ENCODE results near the gene PIEZO1. TPM values are rescaled to one million over a fixed set of nuclear protein-coding genes. Genes with fewer than 3 reads are reported as not detected.

The PIEZO1 gene
- total RNA-seq, 4 donors from 2014 or later: 101 to 364 (median 121) TPM

DNA sequence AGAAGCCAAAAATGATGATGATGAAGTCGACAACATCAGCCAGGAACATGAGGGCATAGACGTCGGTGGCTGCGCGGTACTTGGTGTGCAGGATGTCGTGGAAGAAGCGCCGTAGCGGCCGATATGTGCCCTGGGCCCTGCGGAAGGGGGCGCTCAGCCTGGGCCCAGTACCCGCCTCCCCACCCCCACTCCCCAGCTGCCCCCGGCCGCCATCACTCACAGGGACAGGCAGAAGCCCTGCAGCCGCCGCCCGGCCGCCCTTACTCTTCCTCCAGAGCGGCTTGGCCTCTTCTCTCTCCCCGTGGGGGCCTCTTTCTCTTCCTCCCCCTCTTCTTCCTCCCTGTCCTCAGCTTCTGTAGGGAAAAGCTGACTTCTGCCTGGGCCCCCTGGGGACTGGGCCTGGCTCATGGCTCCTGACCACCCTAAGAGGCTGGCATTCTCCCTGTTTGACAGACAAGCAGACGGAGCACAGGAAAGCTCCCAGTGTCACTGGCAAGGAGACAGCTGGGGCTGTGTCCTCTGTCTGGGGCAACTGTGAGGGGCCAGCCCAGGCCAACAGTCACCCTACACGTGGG, 64.5 kb downstream of the PIEZO1 start:
- TF ChIP-seq, protein P1, sequence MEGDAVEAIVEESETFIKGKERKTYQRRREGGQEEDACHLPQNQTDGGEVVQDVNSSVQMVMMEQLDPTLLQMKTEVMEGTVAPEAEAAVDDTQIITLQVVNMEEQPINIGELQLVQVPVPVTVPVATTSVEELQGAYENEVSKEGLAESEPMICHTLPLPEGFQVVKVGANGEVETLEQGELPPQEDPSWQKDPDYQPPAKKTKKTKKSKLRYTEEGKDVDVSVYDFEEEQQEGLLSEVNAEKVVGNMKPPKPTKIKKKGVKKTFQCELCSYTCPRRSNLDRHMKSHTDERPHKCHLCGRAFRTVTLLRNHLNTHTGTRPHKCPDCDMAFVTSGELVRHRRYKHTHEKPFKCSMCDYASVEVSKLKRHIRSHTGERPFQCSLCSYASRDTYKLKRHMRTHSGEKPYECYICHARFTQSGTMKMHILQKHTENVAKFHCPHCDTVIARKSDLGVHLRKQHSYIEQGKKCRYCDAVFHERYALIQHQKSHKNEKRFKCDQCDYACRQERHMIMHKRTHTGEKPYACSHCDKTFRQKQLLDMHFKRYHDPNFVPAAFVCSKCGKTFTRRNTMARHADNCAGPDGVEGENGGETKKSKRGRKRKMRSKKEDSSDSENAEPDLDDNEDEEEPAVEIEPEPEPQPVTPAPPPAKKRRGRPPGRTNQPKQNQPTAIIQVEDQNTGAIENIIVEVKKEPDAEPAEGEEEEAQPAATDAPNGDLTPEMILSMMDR (IDR thresholded peaks at IDR 0.05; ENCODE audit: low read depth): no peak

DNA sequence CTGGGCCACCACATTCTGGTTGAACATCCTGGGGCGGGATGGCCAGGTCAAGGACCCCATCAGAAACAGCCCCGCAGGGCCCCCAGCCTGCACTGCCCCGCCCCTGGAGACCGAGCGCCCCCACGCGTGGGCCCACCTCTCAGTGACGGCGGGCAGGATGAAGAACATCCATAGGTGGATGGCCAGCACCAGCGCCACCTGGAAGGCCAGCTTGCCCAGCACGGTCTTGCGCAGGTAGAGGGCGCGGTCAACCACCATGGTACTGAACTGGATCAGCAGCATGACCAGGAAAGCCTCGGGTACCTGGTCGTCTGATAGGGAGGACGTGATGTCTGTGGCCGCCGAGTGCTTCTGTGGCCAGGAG, 65.1 kb downstream of the PIEZO1 start:
- TF ChIP-seq, protein P1 (IDR thresholded peaks at IDR 0.05; ENCODE audit: low read depth): no peak

DNA sequence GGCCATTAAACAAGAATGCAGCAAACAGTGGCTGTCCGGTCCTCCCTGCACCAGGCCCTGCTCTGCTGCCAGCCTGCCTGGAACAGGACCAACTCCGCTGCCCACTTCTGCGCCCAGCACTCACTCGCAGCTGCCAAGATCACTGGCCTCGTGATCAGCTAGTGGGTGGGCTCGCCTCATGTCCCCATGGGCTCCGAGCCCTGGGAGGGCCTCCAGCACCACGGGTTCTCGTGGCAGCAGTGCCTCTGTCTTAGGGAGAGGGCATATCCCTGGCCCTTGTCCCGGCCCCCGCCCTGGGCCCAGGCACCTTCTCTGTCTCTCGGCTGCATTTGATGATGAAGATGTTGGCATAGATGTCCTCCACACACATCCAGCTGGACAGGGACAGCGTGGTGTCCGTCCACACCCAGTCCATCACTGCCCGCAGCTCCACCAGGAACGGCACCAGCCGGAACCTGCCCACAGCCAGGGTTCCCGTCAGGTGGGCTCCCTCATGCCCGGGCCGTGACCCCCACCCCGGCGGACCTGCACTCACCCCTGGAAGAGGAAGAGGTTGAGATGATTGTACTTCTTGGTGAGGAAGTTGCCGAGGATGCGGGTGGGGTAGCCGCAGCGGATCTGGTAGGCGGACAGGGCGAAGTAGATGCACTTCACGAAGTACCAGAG, 65.6 kb downstream of the PIEZO1 start:
- TF ChIP-seq, protein P1 (IDR thresholded peaks at IDR 0.05; ENCODE audit: low read depth): no peak

DNA sequence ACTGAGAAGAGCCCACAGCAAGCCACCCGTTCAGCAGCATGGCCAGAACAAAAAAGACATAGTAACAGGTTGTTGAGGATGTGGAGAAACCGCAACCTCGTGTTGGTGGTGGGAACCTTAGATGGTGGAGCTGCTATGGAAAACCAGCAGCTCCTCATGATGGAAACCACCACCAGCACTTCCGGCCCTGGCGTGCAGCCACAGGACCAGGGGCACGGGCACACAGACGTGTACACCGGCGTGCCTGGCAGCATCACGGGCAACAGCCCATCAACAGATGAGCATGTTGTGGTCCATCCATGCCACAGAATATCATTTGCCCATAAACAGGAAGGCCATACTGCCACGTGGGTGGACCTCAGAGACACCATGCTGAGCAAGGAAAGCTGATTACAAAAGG, 66.8 kb downstream of the PIEZO1 start:
- TF ChIP-seq, protein P1 (IDR thresholded peaks at IDR 0.05; ENCODE audit: low read depth): no peak

DNA sequence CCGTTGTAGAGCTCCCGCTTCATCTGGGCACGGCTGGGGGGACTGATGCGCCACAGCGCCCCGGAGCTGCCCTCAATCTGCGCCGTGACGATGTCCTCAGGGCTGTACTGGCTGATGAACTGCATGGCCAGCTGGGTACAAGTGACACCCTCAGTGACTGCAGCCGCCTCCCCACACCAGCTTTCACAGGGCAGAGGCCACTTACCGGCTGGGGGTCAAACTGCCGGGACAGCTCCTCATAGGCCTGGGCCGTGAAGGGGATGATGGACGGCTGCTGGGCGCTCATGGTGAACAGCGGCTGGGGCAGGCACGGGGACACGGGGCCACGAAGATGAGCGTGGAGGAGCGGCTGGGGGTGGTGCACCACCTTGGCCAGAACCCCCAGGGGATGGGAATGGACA, 68.4 kb downstream of the PIEZO1 start:
- TF ChIP-seq, protein P1 (IDR thresholded peaks at IDR 0.05; ENCODE audit: low read depth): no peak

DNA sequence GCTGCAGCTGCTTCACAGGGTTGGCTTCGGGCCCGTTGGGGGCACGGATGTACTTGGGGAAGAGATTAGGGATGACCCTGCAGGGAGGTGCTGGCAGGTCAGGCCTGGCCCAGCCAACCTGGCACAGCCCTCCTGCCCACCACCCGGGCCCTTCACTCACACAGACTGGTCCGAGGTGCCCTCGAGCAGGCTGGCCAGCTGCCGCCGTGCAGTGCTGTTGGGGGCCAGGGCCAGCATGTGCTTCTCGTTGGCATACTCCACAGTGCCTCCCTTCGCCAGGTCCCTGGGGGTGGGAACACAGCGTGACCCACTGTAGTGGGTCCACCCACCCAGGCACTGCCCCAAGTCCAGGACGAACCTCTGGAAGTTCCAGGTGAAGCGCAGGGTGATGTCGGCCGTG, 68.8 kb downstream of the PIEZO1 start:
- TF ChIP-seq, protein P1 (IDR thresholded peaks at IDR 0.05; ENCODE audit: low read depth): no peak

DNA sequence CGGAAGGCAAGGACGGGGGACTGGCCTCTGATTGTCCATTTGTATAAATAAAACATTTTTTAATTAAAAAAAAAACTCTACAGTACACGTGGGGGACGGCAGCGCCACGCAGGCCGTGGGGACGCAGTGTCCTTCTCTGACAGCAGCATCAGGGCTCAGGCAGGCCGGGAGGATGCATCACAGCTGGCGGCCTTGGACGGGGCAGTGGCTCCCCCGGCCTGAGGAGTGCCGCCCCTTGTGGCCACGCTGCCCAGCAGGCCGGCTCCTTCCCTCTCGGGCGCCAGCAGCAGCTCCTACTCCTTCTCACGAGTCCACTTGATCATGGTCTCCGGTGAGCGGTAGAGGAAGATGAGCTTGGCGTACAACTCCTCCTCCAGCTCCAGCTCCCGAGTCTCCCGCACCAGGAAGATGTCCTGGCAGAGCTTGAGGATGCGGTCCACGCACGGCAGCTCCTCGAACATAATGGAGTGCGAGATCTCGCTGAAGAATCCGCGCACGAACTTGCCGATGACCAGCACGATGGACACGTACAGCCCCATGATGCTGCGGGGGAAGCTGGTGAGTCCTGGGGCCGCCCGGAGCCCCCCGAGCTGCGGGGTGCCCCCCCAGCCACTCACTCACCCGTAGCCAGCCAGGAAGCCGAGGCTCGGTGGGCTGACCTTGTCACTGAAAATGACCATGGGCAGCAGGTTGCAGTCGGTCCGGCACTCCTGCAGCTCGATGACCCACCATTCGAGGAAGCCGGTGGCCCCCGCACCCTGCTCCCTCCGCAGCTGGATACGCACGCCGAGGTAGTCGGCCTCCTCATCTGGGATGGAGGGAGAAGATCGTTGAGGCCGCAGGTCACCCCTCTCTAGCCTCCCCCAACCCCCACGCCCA, 69.5 kb downstream of the PIEZO1 start:
- TF ChIP-seq, protein P1 (IDR thresholded peaks at IDR 0.05; ENCODE audit: low read depth): no peak

Measured in subcutaneous adipose tissue (tissue), 4 donors.